ENCODE measurements around the gene TTC33.

GRCh38 chr5:40690267-40690666 is 65.5 kb downstream of the TTC33 start:
- TF ChIP-seq FOXM1 (IDR thresholded peaks at IDR 0.05; ENCODE audit: low read depth) (no peak), RXRA (IDR thresholded peaks at IDR 0.05; ENCODE audit: borderline replicate concordance, low read depth) (no peak), YY1 (IDR thresholded peaks at IDR 0.05; ENCODE audit: low read depth) (no peak), IRF3 (IDR thresholded peaks at IDR 0.05; ENCODE audit: low read depth, low read length) (no peak), SIN3A (IDR thresholded peaks at IDR 0.05; ENCODE audit: borderline replicate concordance, low read depth, low read length) (no peak)
- TF ChIP-seq, protein P1, sequence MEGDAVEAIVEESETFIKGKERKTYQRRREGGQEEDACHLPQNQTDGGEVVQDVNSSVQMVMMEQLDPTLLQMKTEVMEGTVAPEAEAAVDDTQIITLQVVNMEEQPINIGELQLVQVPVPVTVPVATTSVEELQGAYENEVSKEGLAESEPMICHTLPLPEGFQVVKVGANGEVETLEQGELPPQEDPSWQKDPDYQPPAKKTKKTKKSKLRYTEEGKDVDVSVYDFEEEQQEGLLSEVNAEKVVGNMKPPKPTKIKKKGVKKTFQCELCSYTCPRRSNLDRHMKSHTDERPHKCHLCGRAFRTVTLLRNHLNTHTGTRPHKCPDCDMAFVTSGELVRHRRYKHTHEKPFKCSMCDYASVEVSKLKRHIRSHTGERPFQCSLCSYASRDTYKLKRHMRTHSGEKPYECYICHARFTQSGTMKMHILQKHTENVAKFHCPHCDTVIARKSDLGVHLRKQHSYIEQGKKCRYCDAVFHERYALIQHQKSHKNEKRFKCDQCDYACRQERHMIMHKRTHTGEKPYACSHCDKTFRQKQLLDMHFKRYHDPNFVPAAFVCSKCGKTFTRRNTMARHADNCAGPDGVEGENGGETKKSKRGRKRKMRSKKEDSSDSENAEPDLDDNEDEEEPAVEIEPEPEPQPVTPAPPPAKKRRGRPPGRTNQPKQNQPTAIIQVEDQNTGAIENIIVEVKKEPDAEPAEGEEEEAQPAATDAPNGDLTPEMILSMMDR (IDR thresholded peaks at IDR 0.05): no peak

Data from SK-N-SH (cell line).